Measurements from ENCODE around the gene MMP24.

- TF ChIP-seq SIN3A (IDR thresholded peaks at IDR 0.05; ENCODE audit: borderline replicate concordance, insufficient read depth, low read length), result no peak
- TF ChIP-seq REST (IDR thresholded peaks at IDR 0.05; ENCODE audit: insufficient read depth in 1 of 2, low read depth in 2 of 2, low read length in 2 of 2), result no peak
- no peak for TF ChIP-seq POLR2AphosphoS5 (IDR thresholded peaks at IDR 0.05; ENCODE audit: low read depth, low read length)
These were observed 38.3 kb downstream of the MMP24 start for GRCh38 chr20:35264755-35265154.
